22Rv1 (cell line): ENCODE results near the gene TMEM255B.

ENCODE experiments used
- CTCF ChIP-seq: fragments of 450-650 bp; IDR thresholded peaks from 2 replicates; pipeline ENCODE4 v1.5.1; 2017; ENCODE audit warnings: mild to moderate bottlenecking
- ZFX ChIP-seq: fragments of 450-650 bp; IDR thresholded peaks from 2 replicates; pipeline ENCODE4 v1.6.1; 2017; ENCODE audit warnings: antibody characterized with exemption, borderline replicate concordance

GRCh38 chr13:113793718-113794085 is 34.7 kb downstream of the TMEM255B start:
- TF ChIP-seq CTCF (no peak), ZFX (no peak)
